Caco-2 (cell line): ENCODE data around the gene SNX33. TPM values are rescaled to one million over a fixed set of nuclear protein-coding genes. Genes with fewer than 3 reads are reported as not detected.

Experiments
- BruUV-seq: library from RNA; stranded (reverse); fragments of 400-500 nt; replicated peaks from 2 replicates; lab custom pipeline; 2021; lab: Mats Ljungman, UMichigan
- CTCF ChIA-PET: fragments of 300-600 bp; sonication (Branson Sonifier 250); formaldehyde crosslinking; loops from one replicate; lab custom pipeline; 2022; ENCODE audit warnings: antibody characterized with exemption; lab: Charles Lee
- POLR2A ChIA-PET: fragments of 300-600 bp; sonication (Branson Sonifier 250); formaldehyde crosslinking; loops from one replicate; lab custom pipeline; 2022; ENCODE audit warnings: antibody characterized with exemption; lab: Charles Lee
- DNase-seq, 2 experiments: peaks; one replicate each; pipeline versions ENCODE4 v3.0.0 to v3.0.0-alpha.2; 2020 to 2022
- H3K27me3 ChIP-seq: replicated peaks from 2 replicates; pipeline ENCODE4 v1.6.0; 2011; ENCODE audit warnings: low read length; ENCODE audit not compliant: control insufficient read depth, insufficient read depth
- H3K36me3 ChIP-seq: 2 replicates; pipeline ENCODE4 v1.5.1; 2011; ENCODE audit warnings: low read length; ENCODE audit not compliant: control insufficient read depth, insufficient read depth
- H3K4me1 ChIP-seq: fragments of 250-450 bp; sonication (Bioruptor Pico); 2 replicates; pipeline ENCODE4 v1.5.1; 2020; ENCODE audit warnings: mild to moderate bottlenecking
- H3K4me3 ChIP-seq: 2 replicates; pipeline ENCODE4 v1.5.1; 2011; ENCODE audit warnings: low read depth, mild to moderate bottlenecking, control low read depth, low read length
- H3K9me3 ChIP-seq: fragments of 250-450 bp; sonication (Bioruptor Pico); 2 replicates; pipeline ENCODE4 v1.5.1; 2020; ENCODE audit warnings: mild to moderate bottlenecking, moderate library complexity
- H3K27ac Mint-ChIP-seq: one replicate; pipeline ENCODE4 v1.8.0; 2022; ENCODE audit warnings: mixed read lengths; ENCODE audit not compliant: unreplicated experiment
- H3K27me3 Mint-ChIP-seq: one replicate; pipeline ENCODE4 v1.8.0; 2022; ENCODE audit warnings: mixed read lengths; ENCODE audit not compliant: insufficient read depth, unreplicated experiment
- H3K36me3 Mint-ChIP-seq: one replicate; pipeline ENCODE4 v1.8.0; 2022; ENCODE audit warnings: mild to moderate bottlenecking, mixed read lengths; ENCODE audit not compliant: insufficient read depth, unreplicated experiment
- H3K4me1 Mint-ChIP-seq: one replicate; pipeline ENCODE4 v1.8.0; 2022; ENCODE audit warnings: low read depth, mixed read lengths; ENCODE audit not compliant: unreplicated experiment
- H3K4me3 Mint-ChIP-seq: one replicate; pipeline ENCODE4 v1.8.0; 2022; ENCODE audit warnings: mild to moderate bottlenecking, moderate library complexity, mixed read lengths; ENCODE audit not compliant: unreplicated experiment
- H3K9me3 Mint-ChIP-seq: one replicate; pipeline ENCODE4 v1.8.0; 2022; ENCODE audit warnings: mixed read lengths; ENCODE audit not compliant: unreplicated experiment
- CTCF ChIP-seq, 2 experiments: fragments of 200-600 bp in 1 of 2; IDR thresholded peaks; 1 replicate in 1 of 2; 2 replicates in 1 of 2; pipeline versions ENCODE4 v1.5.1 to v1.8.0; 2011 to 2022; ENCODE audit warnings: antibody characterized with exemption in 1 of 2, control low read depth in 1 of 2, inconsistent platforms in 1 of 2, low read depth in 1 of 2, low read length in 1 of 2, mild to moderate bottlenecking in 1 of 2, moderate library complexity in 1 of 2; ENCODE audit not compliant: insufficient read depth in 1 of 2, severe bottlenecking in 1 of 2, unreplicated experiment in 1 of 2
- intact Hi-C: fragments of 100-400 bp; cut with micrococcal nuclease; formaldehyde crosslinking; loops from one replicate; pipeline ENCODE4 v1.10.0; 2022; ENCODE audit not compliant: unreplicated experiment
- total RNA-seq: library from RNA; stranded (reverse); gene quantifications from 2 replicates; pipeline ENCODE4 v1.2.3, GENCODE V29; 2022

The SNX33 gene
- total RNA-seq, 1 experiment from 2014 or later, result 19.4 TPM

GRCh38 chr15:75695634-75696310 lies 48.1 kb downstream of the SNX33 start:
- Mint-ChIP-seq H3K27ac (no peak overlapping the region), H3K9me3 (no peaks in the 10 kb centered on the region)

GRCh38 chr15:75696311-75696720 lies 48.6 kb downstream of the SNX33 start:
- no peak for DNase-seq

More at GRCh38 chr15:75695634-75696310, 48.1 kb downstream of the SNX33 start:
- TF ChIP-seq CTCF (IDR thresholded peaks at IDR 0.05; ENCODE audit: insufficient read depth in 1 of 2, low read depth in 1 of 2, low read length in 1 of 2, severe bottlenecking in 1 of 2, unreplicated experiment in 1 of 2), result no peak
- no peaks in the 10 kb centered on the region for H3K36me3 ChIP-seq
- H3K27me3 ChIP-seq, result no peaks in the 10 kb centered on the region
- H3K4me1 Mint-ChIP-seq, result no peaks in the 10 kb centered on the region
- CTCF ChIA-PET, result interaction anchor here (1.1 kb wide), 1 partner anchor 102 kb away, joined by 4 read pairs; no protein-coding TSS in a partner anchor
- DNase-seq, result no peak
- POLR2A ChIA-PET, result no interaction called here
- intact Hi-C loops, result no loop called here
- H3K4me3 Mint-ChIP-seq, result no peak overlapping the region
- H3K4me1 ChIP-seq, result no peaks in the 10 kb centered on the region
- H3K9me3 ChIP-seq, result no peaks in the 10 kb centered on the region
- H3K27me3 Mint-ChIP-seq, result no peaks in the 10 kb centered on the region
- no peaks in the 10 kb centered on the region for H3K36me3 Mint-ChIP-seq
- no TSS peak for BruUV-seq
- no peak overlapping the region for H3K4me3 ChIP-seq

GRCh38 chr15:75696854-75697259 lies 49.1 kb downstream of the SNX33 start:
- no peaks in the 10 kb centered on the region for H3K4me1 Mint-ChIP-seq
- H3K27me3 Mint-ChIP-seq, result no peaks in the 10 kb centered on the region
- Histone ChIP-seq H3K9me3 (no peaks in the 10 kb centered on the region), H3K36me3 (no peaks in the 10 kb centered on the region), H3K27me3 (no peaks in the 10 kb centered on the region), H3K4me1 (no peaks in the 10 kb centered on the region), H3K4me3 (no peak overlapping the region)
- TF ChIP-seq CTCF (IDR thresholded peaks at IDR 0.05; ENCODE audit: insufficient read depth in 1 of 2, low read depth in 1 of 2, low read length in 1 of 2, severe bottlenecking in 1 of 2, unreplicated experiment in 1 of 2), result no peak
- H3K36me3 Mint-ChIP-seq, result no peaks in the 10 kb centered on the region
- CTCF ChIA-PET, result interaction anchor here (0.5 to 1.1 kb wide), 2 partner anchors 101 to 1977 kb away, joined by 4 to 8 read pairs; no protein-coding TSS in a partner anchor
- no peak overlapping the region for H3K4me3 Mint-ChIP-seq
- POLR2A ChIA-PET, result no interaction called here
- no TSS peak for BruUV-seq
- DNase-seq, result no peak
- H3K9me3 Mint-ChIP-seq, result no peaks in the 10 kb centered on the region
- H3K27ac Mint-ChIP-seq, result no peak overlapping the region
- intact Hi-C loops, result no loop called here

More at GRCh38 chr15:75696311-75696720, 48.6 kb downstream of the SNX33 start:
- H3K4me1 ChIP-seq, result no peaks in the 10 kb centered on the region
- Mint-ChIP-seq H3K9me3 (no peaks in the 10 kb centered on the region), H3K27ac (no peak overlapping the region), H3K36me3 (no peaks in the 10 kb centered on the region), H3K4me1 (no peaks in the 10 kb centered on the region), H3K27me3 (no peaks in the 10 kb centered on the region), H3K4me3 (no peak overlapping the region)
- H3K27me3 ChIP-seq, result no peaks in the 10 kb centered on the region
- no TSS peak for BruUV-seq
- no peaks in the 10 kb centered on the region for H3K36me3 ChIP-seq
- intact Hi-C loops, result no loop called here
- H3K9me3 ChIP-seq, result no peaks in the 10 kb centered on the region
- CTCF ChIA-PET, result interaction anchor here (1.1 kb wide), 1 partner anchor 101 kb away, joined by 4 read pairs; no protein-coding TSS in a partner anchor
- H3K4me3 ChIP-seq, result no peak overlapping the region
- POLR2A ChIA-PET, result no interaction called here
- TF ChIP-seq CTCF (IDR thresholded peaks at IDR 0.05; ENCODE audit: insufficient read depth in 1 of 2, low read depth in 1 of 2, low read length in 1 of 2, severe bottlenecking in 1 of 2, unreplicated experiment in 1 of 2), result no peak
